Ascending aorta (tissue), 2 donors: ENCODE results near the gene SPIRE2. TPM values are rescaled to one million over a fixed set of nuclear protein-coding genes. Genes with fewer than 3 reads are reported as not detected.

Experiments
- DNase-seq, 2 donors: peaks; one replicate each; pipeline ENCODE4 v3.0.0-alpha.2; 2019; ENCODE audit warnings: low spot score in 2 of 2
- H3K27ac ChIP-seq, 2 donors: fragments of 200-600 bp; sonication (generic); one replicate each; pipeline ENCODE4 v1.5.1; 2016 to 2017; ENCODE audit warnings: mild to moderate bottlenecking in 1 of 2
- H3K27me3 ChIP-seq: fragments of 200-600 bp; sonication (generic); one replicate; pipeline ENCODE4 v1.5.1; 2017
- H3K36me3 ChIP-seq, 2 donors: fragments of 200-600 bp; sonication (generic); one replicate each; pipeline ENCODE4 v1.5.1; 2016
- H3K4me1 ChIP-seq, 2 donors: fragments of 200-600 bp; sonication (generic); one replicate each; pipeline ENCODE4 v1.5.1; 2016 to 2017; ENCODE audit warnings: mild to moderate bottlenecking in 1 of 2
- H3K4me3 ChIP-seq, 2 donors: fragments of 200-600 bp; sonication (generic); one replicate each; pipeline ENCODE4 v1.5.1; 2016 to 2017; ENCODE audit warnings: mild to moderate bottlenecking in 1 of 2
- H3K9me3 ChIP-seq, 2 donors: fragments of 200-600 bp; sonication (generic); one replicate each; pipeline ENCODE4 v1.5.1; 2016
- CTCF ChIP-seq, 3 experiments: fragments of 200-600 bp in 2 of 3; fragments of 450-650 bp in 1 of 3; sonication (generic) in 2 of 3; IDR thresholded peaks; one replicate each; pipeline ENCODE4 v1.5.1; 2016 to 2019; ENCODE audit warnings: antibody characterized with exemption in 3 of 3, mild to moderate bottlenecking in 1 of 3, moderate library complexity in 1 of 3
- intact Hi-C: fragments of 100-400 bp; cut with DNase I; formaldehyde crosslinking; loops from one replicate; pipeline ENCODE4 v1.15.1; 2023
- total RNA-seq: library from RNA; depleted of rRNA; stranded (reverse); fragments of >200 nt; gene quantifications from one replicate; pipeline ENCODE4 v1.1.0, GENCODE V29; 2016

Gene SPIRE2
- total RNA-seq, 1 donor from 2014 or later = not detected

- DNase-seq = peak; percentile 68 to 89
- Histone ChIP-seq H3K27me3 (no peaks in the 10 kb centered on the region), H3K4me1 (peaks cover 11 to 25% of the 10 kb centered on the region in 2 donors)
These were observed 89.6 kb downstream of the SPIRE2 start for GRCh38 chr16:89917773-89918452.

GRCh38 chr16:89918453-89919347 is 90.4 kb downstream of the SPIRE2 start, which contains the start of gene MC1R:
TSS of gene MC1R (plus strand) at chr16:89918862. CDS start at chr16:89919259, 397 bp downstream.
- H3K36me3 ChIP-seq = no peaks in the 10 kb centered on the region
- peaks cover 16 to 28% of the 10 kb centered on the region in 2 donors for H3K4me1 ChIP-seq
- intact Hi-C loops = no loop called here
- no peaks in the 10 kb centered on the region for H3K27me3 ChIP-seq
- no peak for DNase-seq
- H3K27ac ChIP-seq = peak within 1 kb of the TSS in 1 of 2 donors; percentile 19
- peak in 2 of 3 experiments; percentile 43 for TF ChIP-seq CTCF (IDR thresholded peaks at IDR 0.05)
- no peaks in the 10 kb centered on the region for H3K9me3 ChIP-seq
- H3K4me3 ChIP-seq = peak within 1 kb of the TSS; percentile 36 to 63

More at GRCh38 chr16:89917773-89918452, 89.6 kb downstream of the SPIRE2 start:
- intact Hi-C loops = no loop called here
- H3K9me3 ChIP-seq = no peaks in the 10 kb centered on the region
- peak overlapping the region; percentile 36 to 63 for H3K4me3 ChIP-seq
- H3K36me3 ChIP-seq = peaks cover 0 to 4% of the 10 kb centered on the region in 2 donors
- H3K27ac ChIP-seq = peak overlapping the region in 1 of 2 donors; percentile 19
- TF ChIP-seq CTCF (IDR thresholded peaks at IDR 0.05) = no peak

- Histone ChIP-seq H3K27ac (no peak overlapping the region), H3K36me3 (no peaks in the 10 kb centered on the region), H3K4me3 (no peak overlapping the region), H3K4me1 (peaks cover 19 to 32% of the 10 kb centered on the region in 2 donors), H3K9me3 (no peaks in the 10 kb centered on the region), H3K27me3 (no peaks in the 10 kb centered on the region)
- no peak for TF ChIP-seq CTCF (IDR thresholded peaks at IDR 0.05)
- intact Hi-C loops = no loop called here
- no peak for DNase-seq
These were observed 91.5 kb downstream of the SPIRE2 start for GRCh38 chr16:89919535-89920406.

GRCh38 chr16:89920723-89921122 is 92.4 kb downstream of the SPIRE2 start:
- DNase-seq = no peak
- no peak for TF ChIP-seq CTCF (IDR thresholded peaks at IDR 0.05)
- intact Hi-C loops = no loop called here
- no peaks in the 10 kb centered on the region for H3K36me3 ChIP-seq
- H3K4me3 ChIP-seq = no peak overlapping the region
- H3K9me3 ChIP-seq = no peaks in the 10 kb centered on the region
- H3K27ac ChIP-seq = peak overlapping the region; percentile 85
- no peaks in the 10 kb centered on the region for H3K27me3 ChIP-seq
- H3K4me1 ChIP-seq = peaks cover 19 to 34% of the 10 kb centered on the region in 2 donors

Other genes with a start within 250 kb of the SPIRE2 start
- not detected for gene DPEP1, start 214.8 kb upstream of the SPIRE2 start, total RNA-seq
- 153 TPM for gene CHMP1A, start 170.8 kb upstream of the SPIRE2 start, total RNA-seq
- gene SPATA33, start 170.6 kb upstream of the SPIRE2 start, total RNA-seq = 0.21 TPM
- 141 TPM for gene CDK10, start 141.8 kb upstream of the SPIRE2 start, total RNA-seq
- 34.7 TPM for gene SPATA2L, start 126.8 kb upstream of the SPIRE2 start, total RNA-seq
- 17.2 TPM for gene VPS9D1, start 107.6 kb upstream of the SPIRE2 start, total RNA-seq
- gene ZNF276, start 106.9 kb upstream of the SPIRE2 start, total RNA-seq = 30.7 TPM
- gene FANCA, start 11.8 kb upstream of the SPIRE2 start, total RNA-seq = 68.1 TPM
- 237 TPM for gene TCF25, start 45.1 kb downstream of the SPIRE2 start, total RNA-seq
- gene MC1R, start 90.4 kb downstream of the SPIRE2 start, total RNA-seq = 13.2 TPM
- 2.3 TPM for gene TUBB3, start 94.9 kb downstream of the SPIRE2 start, total RNA-seq
- 34.5 TPM for gene DEF8, start 120.3 kb downstream of the SPIRE2 start, total RNA-seq
- gene DBNDD1, start 191.0 kb downstream of the SPIRE2 start, total RNA-seq = 2.7 TPM
- not detected for gene PRDM7, start 248.9 kb downstream of the SPIRE2 start, total RNA-seq